Neural cell (in vitro differentiated cells): ENCODE results near the gene PLEKHA7. TPM values are rescaled to one million over a fixed set of nuclear protein-coding genes. Genes with fewer than 3 reads are reported as not detected.

ENCODE experiments used
- H2AFZ ChIP-seq: fragments of 200-600, 300-800 bp; sonication (generic), shearing (Covaris generic); 2 replicates; pipeline ENCODE4 v1.6.0; 2014; ENCODE audit warnings: low read depth, mild to moderate bottlenecking, antibody characterized with exemption, low read length, moderate library complexity
- H3F3A ChIP-seq: fragments of 200-600 bp; shearing (Covaris generic); 2 replicates; pipeline ENCODE4 v1.6.1; 2016; ENCODE audit warnings: mild to moderate bottlenecking, moderate library complexity, mixed read lengths, antibody characterized with exemption, low read length; ENCODE audit not compliant: insufficient read depth, poor library complexity, severe bottlenecking
- H3K27ac ChIP-seq: fragments of 200-600, 300-800 bp; sonication (generic), shearing (Covaris generic); 2 replicates; pipeline ENCODE4 v1.5.1; 2014; ENCODE audit warnings: mild to moderate bottlenecking, low read length, moderate library complexity
- H3K27me3 ChIP-seq: fragments of 300-800, 200-600 bp; sonication (generic), shearing (Covaris generic); 2 replicates; pipeline ENCODE4 v1.6.0; 2014; ENCODE audit warnings: mild to moderate bottlenecking, low read depth, low read length, moderate library complexity; ENCODE audit not compliant: insufficient read depth
- H3K36me3 ChIP-seq: fragments of 300-800, 200-600 bp; sonication (generic), shearing (Covaris generic); 2 replicates; pipeline ENCODE4 v1.5.1; 2014; ENCODE audit warnings: mild to moderate bottlenecking, antibody characterized with exemption, low read length, moderate library complexity; ENCODE audit not compliant: insufficient read depth
- H3K4me2 ChIP-seq: fragments of 300-800, 200-600 bp; sonication (generic), shearing (Covaris generic); 2 replicates; pipeline ENCODE4 v1.6.0; 2014; ENCODE audit warnings: mild to moderate bottlenecking, low read length
- H3K4me3 ChIP-seq: fragments of 300-800, 200-600 bp; sonication (generic), shearing (Covaris generic); 2 replicates; pipeline ENCODE4 v1.5.1; 2014; ENCODE audit warnings: mild to moderate bottlenecking, low read length, moderate library complexity
- H3K79me2 ChIP-seq: fragments of 200-600 bp; shearing (Covaris generic); replicated peaks from 2 replicates; pipeline ENCODE4 v1.6.0; 2014; ENCODE audit warnings: mild to moderate bottlenecking, low read length, moderate library complexity; ENCODE audit not compliant: insufficient read depth
- H3K9ac ChIP-seq: fragments of 300-800, 200-600 bp; sonication (generic), shearing (Covaris generic); 2 replicates; pipeline ENCODE4 v1.6.1; 2016; ENCODE audit warnings: mild to moderate bottlenecking, low read length, mixed read lengths
- H3K9me2 ChIP-seq: fragments of 200-600 bp; shearing (Covaris generic); 2 replicates; pipeline ENCODE4 v1.6.1; 2016; ENCODE audit warnings: mild to moderate bottlenecking, low read length, mixed read lengths; ENCODE audit not compliant: insufficient read depth
- H3K9me3 ChIP-seq: fragments of 200-600, 300-800 bp; sonication (generic), shearing (Covaris generic); 2 replicates; pipeline ENCODE4 v1.6.1; 2016; ENCODE audit warnings: mild to moderate bottlenecking, mixed run types, low read length, moderate library complexity, mixed read lengths
- H4K20me1 ChIP-seq: fragments of 200-600 bp; shearing (Covaris generic); 2 replicates; pipeline ENCODE4 v1.6.1; 2016; ENCODE audit warnings: mild to moderate bottlenecking, mixed run types; ENCODE audit not compliant: insufficient read depth
- EP300 ChIP-seq: fragments of 450-650 bp; conservative IDR thresholded peaks from 2 replicates; pipeline ENCODE4 v1.6.1; 2014; ENCODE audit warnings: antibody characterized with exemption, mild to moderate bottlenecking, moderate library complexity; ENCODE audit not compliant: poor library complexity, severe bottlenecking
- EZH2 ChIP-seq: fragments of 200-600, 300-800 bp; shearing (Covaris generic), sonication (generic); IDR thresholded peaks from 2 replicates; pipeline ENCODE4 v1.6.1; 2014; ENCODE audit warnings: antibody characterized with exemption, low read length, borderline replicate concordance, mild to moderate bottlenecking; ENCODE audit not compliant: insufficient read depth, poor library complexity, severe bottlenecking
- MXI1 ChIP-seq: fragments of 450-650 bp; conservative IDR thresholded peaks from 2 replicates; pipeline ENCODE4 v1.6.1; 2014; ENCODE audit warnings: antibody characterized with exemption, mild to moderate bottlenecking; ENCODE audit not compliant: poor library complexity, severe bottlenecking
- POLR2AphosphoS5 ChIP-seq: IDR thresholded peaks from 2 replicates; pipeline ENCODE4 v1.6.1; 2012
- RAD21 ChIP-seq: fragments of 450-650 bp; conservative IDR thresholded peaks from 2 replicates; pipeline ENCODE4 v1.6.1; 2014; ENCODE audit warnings: antibody characterized with exemption, mild to moderate bottlenecking, moderate library complexity
- SMC3 ChIP-seq: fragments of 450-650 bp; conservative IDR thresholded peaks from 2 replicates; pipeline ENCODE4 v1.6.1; 2014; ENCODE audit warnings: antibody characterized with exemption, mild to moderate bottlenecking, moderate library complexity; ENCODE audit not compliant: poor library complexity
- TAF1 ChIP-seq: IDR thresholded peaks from 2 replicates; pipeline ENCODE4 v1.6.1; 2012; ENCODE audit warnings: low read depth
- polyA plus RNA-seq: library from polyadenylated mRNA; depleted of rRNA; stranded (reverse); fragments of >200 nt; gene quantifications from 2 replicates; pipeline ENCODE4 v1.2.3, GENCODE V29; 2014
- TF ChIP-seq, protein P1 (sequence below): IDR thresholded peaks from 2 replicates; pipeline ENCODE4 v1.6.1; 2012; ENCODE audit warnings: borderline replicate concordance
- TF ChIP-seq, protein P2 (sequence below): fragments of 450-650 bp; IDR thresholded peaks from 2 replicates; pipeline ENCODE4 v1.5.1; 2014; ENCODE audit warnings: antibody characterized with exemption, mild to moderate bottlenecking, moderate library complexity; ENCODE audit not compliant: poor library complexity, severe bottlenecking

PLEKHA7 gene
- polyA plus RNA-seq, 1 donor from 2014 or later, result 45.7 TPM

DNA sequence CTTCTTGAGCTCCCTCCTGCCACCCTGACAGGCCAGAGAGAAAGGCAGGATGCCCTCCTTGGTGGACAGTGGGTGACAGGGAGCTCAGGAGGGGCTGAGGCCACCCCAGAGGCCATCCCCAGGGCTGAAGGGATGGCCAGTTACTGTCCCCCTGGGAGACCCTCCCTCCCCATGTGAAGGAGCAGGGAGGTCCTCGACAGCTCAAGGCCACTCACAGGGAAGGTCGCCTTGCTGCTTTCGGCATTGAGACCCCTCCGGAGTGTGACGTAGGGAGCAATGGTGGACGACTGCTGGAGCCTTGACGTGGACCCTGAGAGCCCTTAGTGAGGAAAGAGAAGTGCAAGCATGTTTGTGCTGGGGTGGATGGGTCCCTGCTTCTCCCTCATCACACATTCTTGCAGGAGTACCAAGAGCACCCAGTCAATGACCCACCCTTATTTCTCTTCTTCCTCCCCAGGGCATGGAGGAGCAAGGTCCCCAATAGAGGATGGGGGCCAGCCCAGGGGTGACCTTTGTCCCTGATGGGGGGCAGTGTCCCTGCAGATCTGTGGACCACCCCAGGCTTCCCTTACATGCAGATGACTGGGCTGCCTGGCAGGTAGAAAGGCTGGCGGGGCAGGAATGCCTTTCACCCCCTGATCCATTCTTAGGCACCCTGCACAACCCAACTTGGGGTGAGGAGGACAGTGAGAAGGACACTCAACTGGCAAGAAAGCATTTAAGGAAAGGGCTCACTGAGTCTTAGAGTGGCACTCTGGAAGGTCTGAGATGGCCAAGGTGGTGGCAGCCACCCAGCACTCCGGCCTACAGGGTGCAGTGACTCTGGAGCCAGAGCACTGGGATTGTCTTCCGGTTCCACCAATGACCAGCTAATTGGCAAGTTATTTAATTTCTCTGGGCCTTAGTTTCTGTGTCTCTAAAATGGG, 224.4 kb downstream of the PLEKHA7 start:
- no peak overlapping the region for H3K27ac ChIP-seq

DNA sequence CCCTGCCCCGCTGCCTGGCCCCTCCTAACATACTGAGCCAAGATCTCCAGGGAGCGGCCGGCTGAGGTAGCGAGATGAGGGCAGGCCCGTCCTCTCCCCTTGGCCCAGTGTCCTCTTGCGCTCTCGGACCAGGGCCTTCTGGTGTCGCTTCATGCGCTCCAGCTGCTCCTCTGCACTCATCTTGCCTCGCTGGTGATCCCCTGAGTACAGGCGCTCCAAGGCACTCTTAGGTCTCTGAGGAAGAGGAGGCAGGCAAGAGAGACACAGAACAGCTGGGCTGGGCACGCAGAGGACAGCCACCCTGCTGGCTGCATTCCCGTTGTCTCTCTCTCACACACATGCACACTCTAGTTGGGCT, 225.2 kb downstream of the PLEKHA7 start:
- no peak overlapping the region for H3K4me2 ChIP-seq
- H3K9me2 ChIP-seq, result no peaks in the 10 kb centered on the region
- H3K36me3 ChIP-seq, result peaks cover 8% of the 10 kb centered on the region
- H3K9me3 ChIP-seq, result no peaks in the 10 kb centered on the region
- TF ChIP-seq EZH2, result no peak
- TF ChIP-seq POLR2AphosphoS5, result no peak
- no peak overlapping the region for H3K4me3 ChIP-seq
- no peak overlapping the region for H3K9ac ChIP-seq
- H3K27me3 ChIP-seq, result no peaks in the 10 kb centered on the region
- H4K20me1 ChIP-seq, result no peaks in the 10 kb centered on the region
- no peaks in the 10 kb centered on the region for H3F3A ChIP-seq
- no peaks in the 10 kb centered on the region for H3K79me2 ChIP-seq
- H2AFZ ChIP-seq, result no peak overlapping the region
- H3K27ac ChIP-seq, result no peak overlapping the region

More for the DNA sequence above, 224.4 kb downstream of the PLEKHA7 start:
- Histone ChIP-seq H3F3A (no peaks in the 10 kb centered on the region), H3K4me2 (no peak overlapping the region), H4K20me1 (no peaks in the 10 kb centered on the region), H3K9ac (no peak overlapping the region), H3K79me2 (no peaks in the 10 kb centered on the region), H3K4me3 (no peak overlapping the region), H3K36me3 (peaks cover 12% of the 10 kb centered on the region), H3K9me2 (no peaks in the 10 kb centered on the region), H3K9me3 (no peaks in the 10 kb centered on the region), H2AFZ (no peak overlapping the region), H3K27me3 (no peaks in the 10 kb centered on the region)
- TF ChIP-seq RAD21 (no peak), MXI1 (no peak), POLR2AphosphoS5 (no peak), TAF1 (no peak), EZH2 (no peak), SMC3 (no peak), EP300 (no peak)
- TF ChIP-seq, protein P1, sequence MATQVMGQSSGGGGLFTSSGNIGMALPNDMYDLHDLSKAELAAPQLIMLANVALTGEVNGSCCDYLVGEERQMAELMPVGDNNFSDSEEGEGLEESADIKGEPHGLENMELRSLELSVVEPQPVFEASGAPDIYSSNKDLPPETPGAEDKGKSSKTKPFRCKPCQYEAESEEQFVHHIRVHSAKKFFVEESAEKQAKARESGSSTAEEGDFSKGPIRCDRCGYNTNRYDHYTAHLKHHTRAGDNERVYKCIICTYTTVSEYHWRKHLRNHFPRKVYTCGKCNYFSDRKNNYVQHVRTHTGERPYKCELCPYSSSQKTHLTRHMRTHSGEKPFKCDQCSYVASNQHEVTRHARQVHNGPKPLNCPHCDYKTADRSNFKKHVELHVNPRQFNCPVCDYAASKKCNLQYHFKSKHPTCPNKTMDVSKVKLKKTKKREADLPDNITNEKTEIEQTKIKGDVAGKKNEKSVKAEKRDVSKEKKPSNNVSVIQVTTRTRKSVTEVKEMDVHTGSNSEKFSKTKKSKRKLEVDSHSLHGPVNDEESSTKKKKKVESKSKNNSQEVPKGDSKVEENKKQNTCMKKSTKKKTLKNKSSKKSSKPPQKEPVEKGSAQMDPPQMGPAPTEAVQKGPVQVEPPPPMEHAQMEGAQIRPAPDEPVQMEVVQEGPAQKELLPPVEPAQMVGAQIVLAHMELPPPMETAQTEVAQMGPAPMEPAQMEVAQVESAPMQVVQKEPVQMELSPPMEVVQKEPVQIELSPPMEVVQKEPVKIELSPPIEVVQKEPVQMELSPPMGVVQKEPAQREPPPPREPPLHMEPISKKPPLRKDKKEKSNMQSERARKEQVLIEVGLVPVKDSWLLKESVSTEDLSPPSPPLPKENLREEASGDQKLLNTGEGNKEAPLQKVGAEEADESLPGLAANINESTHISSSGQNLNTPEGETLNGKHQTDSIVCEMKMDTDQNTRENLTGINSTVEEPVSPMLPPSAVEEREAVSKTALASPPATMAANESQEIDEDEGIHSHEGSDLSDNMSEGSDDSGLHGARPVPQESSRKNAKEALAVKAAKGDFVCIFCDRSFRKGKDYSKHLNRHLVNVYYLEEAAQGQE, result no peak
- TF ChIP-seq, protein P2, sequence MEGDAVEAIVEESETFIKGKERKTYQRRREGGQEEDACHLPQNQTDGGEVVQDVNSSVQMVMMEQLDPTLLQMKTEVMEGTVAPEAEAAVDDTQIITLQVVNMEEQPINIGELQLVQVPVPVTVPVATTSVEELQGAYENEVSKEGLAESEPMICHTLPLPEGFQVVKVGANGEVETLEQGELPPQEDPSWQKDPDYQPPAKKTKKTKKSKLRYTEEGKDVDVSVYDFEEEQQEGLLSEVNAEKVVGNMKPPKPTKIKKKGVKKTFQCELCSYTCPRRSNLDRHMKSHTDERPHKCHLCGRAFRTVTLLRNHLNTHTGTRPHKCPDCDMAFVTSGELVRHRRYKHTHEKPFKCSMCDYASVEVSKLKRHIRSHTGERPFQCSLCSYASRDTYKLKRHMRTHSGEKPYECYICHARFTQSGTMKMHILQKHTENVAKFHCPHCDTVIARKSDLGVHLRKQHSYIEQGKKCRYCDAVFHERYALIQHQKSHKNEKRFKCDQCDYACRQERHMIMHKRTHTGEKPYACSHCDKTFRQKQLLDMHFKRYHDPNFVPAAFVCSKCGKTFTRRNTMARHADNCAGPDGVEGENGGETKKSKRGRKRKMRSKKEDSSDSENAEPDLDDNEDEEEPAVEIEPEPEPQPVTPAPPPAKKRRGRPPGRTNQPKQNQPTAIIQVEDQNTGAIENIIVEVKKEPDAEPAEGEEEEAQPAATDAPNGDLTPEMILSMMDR, result no peak
